A673 (cell line): ENCODE data around the gene MSH5.

ENCODE experiments used
- CTCF ChIP-seq: fragments of 300-800, 200-600 bp; sonication (generic); conservative IDR thresholded peaks from 2 replicates; pipeline ENCODE4 v1.5.1; 2017; ENCODE audit warnings: low read depth, mild to moderate bottlenecking, antibody characterized with exemption, low read length, moderate library complexity, mixed read lengths
- EZH2 ChIP-seq: fragments of 200-600 bp; sonication (generic); IDR thresholded peaks from 2 replicates; pipeline ENCODE4 v1.6.1; 2017; ENCODE audit warnings: borderline replicate concordance, low read depth, mild to moderate bottlenecking, mixed read lengths, antibody characterized with exemption, low read length; ENCODE audit not compliant: poor library complexity, severe bottlenecking

- TF ChIP-seq CTCF (no peak), EZH2 (no peak)
Measured at GRCh38 chr6:31730631-31731086, 9.1 kb upstream of the MSH5 start.
